ENCODE data around the gene RIN3.

DNA sequence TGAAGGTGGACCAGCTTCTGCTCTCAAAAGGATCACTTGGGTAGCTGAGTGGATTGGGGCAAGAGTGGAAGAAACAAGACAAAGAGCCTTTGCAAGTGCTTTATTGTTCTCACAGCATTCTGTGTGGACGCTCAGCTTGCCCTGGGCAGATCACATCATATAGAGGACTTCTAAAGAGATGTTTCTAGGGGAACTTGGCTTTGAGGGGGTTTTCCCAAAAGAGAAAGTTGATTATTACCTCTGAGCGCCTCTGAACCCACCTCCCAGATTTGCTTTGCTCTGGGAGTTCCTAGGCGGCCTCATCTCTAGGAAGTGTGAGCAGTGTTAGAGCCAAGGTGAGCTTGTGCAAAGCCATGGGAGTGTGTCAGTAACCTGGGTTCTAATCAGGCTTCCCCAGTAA, 81.7 kb downstream of the RIN3 start:
- TF ChIP-seq, protein P1, sequence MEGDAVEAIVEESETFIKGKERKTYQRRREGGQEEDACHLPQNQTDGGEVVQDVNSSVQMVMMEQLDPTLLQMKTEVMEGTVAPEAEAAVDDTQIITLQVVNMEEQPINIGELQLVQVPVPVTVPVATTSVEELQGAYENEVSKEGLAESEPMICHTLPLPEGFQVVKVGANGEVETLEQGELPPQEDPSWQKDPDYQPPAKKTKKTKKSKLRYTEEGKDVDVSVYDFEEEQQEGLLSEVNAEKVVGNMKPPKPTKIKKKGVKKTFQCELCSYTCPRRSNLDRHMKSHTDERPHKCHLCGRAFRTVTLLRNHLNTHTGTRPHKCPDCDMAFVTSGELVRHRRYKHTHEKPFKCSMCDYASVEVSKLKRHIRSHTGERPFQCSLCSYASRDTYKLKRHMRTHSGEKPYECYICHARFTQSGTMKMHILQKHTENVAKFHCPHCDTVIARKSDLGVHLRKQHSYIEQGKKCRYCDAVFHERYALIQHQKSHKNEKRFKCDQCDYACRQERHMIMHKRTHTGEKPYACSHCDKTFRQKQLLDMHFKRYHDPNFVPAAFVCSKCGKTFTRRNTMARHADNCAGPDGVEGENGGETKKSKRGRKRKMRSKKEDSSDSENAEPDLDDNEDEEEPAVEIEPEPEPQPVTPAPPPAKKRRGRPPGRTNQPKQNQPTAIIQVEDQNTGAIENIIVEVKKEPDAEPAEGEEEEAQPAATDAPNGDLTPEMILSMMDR (IDR thresholded peaks at IDR 0.05) = no peak
- TF ChIP-seq POLR2AphosphoS5 (IDR thresholded peaks at IDR 0.05; ENCODE audit: low read depth, low read length) = no peak

Measured in Panc1 (cell line).